Measurements from ENCODE around the gene KLF3. TPM values are rescaled to one million over a fixed set of nuclear protein-coding genes. Genes with fewer than 3 reads are reported as not detected.

Gene KLF3
- total and polyA plus RNA-seq, 7 donors, result 29.2 to 64.0 (median 38.7) TPM

GRCh38 chr4:38676986-38677385 lies 13.0 kb downstream of the KLF3 start:
- DNase-seq, result no peak
- Histone ChIP-seq H3K27me3 (no peaks in the 10 kb centered on the region), H3K36me3 (peaks cover 0 to 15% (median 4%) of the 10 kb centered on the region in 4 donors), H3K9me3 (no peaks in the 10 kb centered on the region), H3K4me3 (no peak overlapping the region), H3K27ac (peak overlapping the region in 3 of 4 donors; percentile 53 to 100 (median 64)), H3K4me1 (peaks cover 0 to 100% (median 88%) of the 10 kb centered on the region in 4 donors)
- TF ChIP-seq EP300 (IDR thresholded peaks at IDR 0.05), result no peak
- TF ChIP-seq POLR2AphosphoS5 (IDR thresholded peaks at IDR 0.05), result no peak
- TF ChIP-seq, protein P1, sequence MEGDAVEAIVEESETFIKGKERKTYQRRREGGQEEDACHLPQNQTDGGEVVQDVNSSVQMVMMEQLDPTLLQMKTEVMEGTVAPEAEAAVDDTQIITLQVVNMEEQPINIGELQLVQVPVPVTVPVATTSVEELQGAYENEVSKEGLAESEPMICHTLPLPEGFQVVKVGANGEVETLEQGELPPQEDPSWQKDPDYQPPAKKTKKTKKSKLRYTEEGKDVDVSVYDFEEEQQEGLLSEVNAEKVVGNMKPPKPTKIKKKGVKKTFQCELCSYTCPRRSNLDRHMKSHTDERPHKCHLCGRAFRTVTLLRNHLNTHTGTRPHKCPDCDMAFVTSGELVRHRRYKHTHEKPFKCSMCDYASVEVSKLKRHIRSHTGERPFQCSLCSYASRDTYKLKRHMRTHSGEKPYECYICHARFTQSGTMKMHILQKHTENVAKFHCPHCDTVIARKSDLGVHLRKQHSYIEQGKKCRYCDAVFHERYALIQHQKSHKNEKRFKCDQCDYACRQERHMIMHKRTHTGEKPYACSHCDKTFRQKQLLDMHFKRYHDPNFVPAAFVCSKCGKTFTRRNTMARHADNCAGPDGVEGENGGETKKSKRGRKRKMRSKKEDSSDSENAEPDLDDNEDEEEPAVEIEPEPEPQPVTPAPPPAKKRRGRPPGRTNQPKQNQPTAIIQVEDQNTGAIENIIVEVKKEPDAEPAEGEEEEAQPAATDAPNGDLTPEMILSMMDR (IDR thresholded peaks at IDR 0.05), result no peak
- TF ChIP-seq POLR2A (IDR thresholded peaks at IDR 0.05), result no peak
- WGBS, 2 donors, result 41 to 79% methylated on average over 12 of the region's 12 CpGs
- intact Hi-C loops (cut with DNase I), result loop anchor here (10.0 kb wide), 2 partner anchors 188 to 702 kb away; partner anchors contain the start of gene FAM114A1

- TF ChIP-seq EP300 (IDR thresholded peaks at IDR 0.05) (no peak), POLR2A (IDR thresholded peaks at IDR 0.05) (no peak), POLR2AphosphoS5 (IDR thresholded peaks at IDR 0.05) (no peak)
- TF ChIP-seq, protein P1 (IDR thresholded peaks at IDR 0.05), result no peak
- peaks cover 0 to 17% (median 4%) of the 10 kb centered on the region in 4 donors for H3K36me3 ChIP-seq
- DNase-seq, result no peak
- peaks cover 0 to 100% (median 88%) of the 10 kb centered on the region in 4 donors for H3K4me1 ChIP-seq
- no peaks in the 10 kb centered on the region for H3K27me3 ChIP-seq
- H3K9me3 ChIP-seq, result no peaks in the 10 kb centered on the region
- intact Hi-C loops (cut with DNase I), result loop anchor here (10.0 kb wide), 2 partner anchors 187 to 703 kb away; partner anchors contain the start of gene FAM114A1
- no peak overlapping the region for H3K4me3 ChIP-seq
- 44 to 66% methylated on average over 6 of the region's 6 CpGs for WGBS, 2 donors
- H3K27ac ChIP-seq, result peak overlapping the region; percentile 35 to 100 (median 58)
Measured at GRCh38 chr4:38677441-38677840, 13.4 kb downstream of the KLF3 start.

GRCh38 chr4:38678078-38678477 lies 14.1 kb downstream of the KLF3 start:
- Histone ChIP-seq H3K27ac (peak overlapping the region; percentile 35 to 100 (median 58)), H3K36me3 (peaks cover 0 to 20% (median 4%) of the 10 kb centered on the region in 4 donors), H3K27me3 (no peaks in the 10 kb centered on the region), H3K4me3 (no peak overlapping the region), H3K4me1 (peaks cover 0 to 100% (median 88%) of the 10 kb centered on the region in 4 donors), H3K9me3 (no peaks in the 10 kb centered on the region)
- TF ChIP-seq EP300 (IDR thresholded peaks at IDR 0.05) (no peak), POLR2AphosphoS5 (IDR thresholded peaks at IDR 0.05) (peak in 1 of 4 donors; percentile 58)
- WGBS, 2 donors, result 69 to 77% methylated on average over 5 of the region's 5 CpGs
- DNase-seq, result no peak
- intact Hi-C loops (cut with DNase I), result loop anchor here (10.0 kb wide), 2 partner anchors 187 to 703 kb away; partner anchors contain the start of gene FAM114A1

DNA sequence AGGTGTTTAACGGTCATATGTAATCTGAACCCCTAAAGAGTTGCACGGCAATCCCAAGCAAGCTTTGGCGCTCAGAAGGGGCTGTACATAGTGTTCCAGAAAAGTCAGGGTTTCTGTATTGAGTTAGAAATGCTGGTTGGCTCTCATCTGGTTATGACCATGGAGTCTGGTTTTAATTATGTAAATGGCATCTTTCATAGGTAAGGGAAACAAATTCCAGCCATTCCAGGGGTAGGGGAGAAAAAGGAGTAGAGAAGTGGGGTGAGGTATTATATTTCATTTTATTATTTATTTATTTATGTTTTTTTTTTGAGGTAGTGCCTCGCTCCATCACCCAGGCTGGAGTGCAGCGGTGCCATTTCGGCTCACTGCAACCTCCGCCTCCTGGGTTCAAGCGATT lies 15.9 kb downstream of the KLF3 start:
- Histone ChIP-seq H3K36me3 (peaks cover 0 to 20% (median 4%) of the 10 kb centered on the region in 4 donors), H3K4me1 (peaks cover 0 to 95% (median 83%) of the 10 kb centered on the region in 4 donors), H3K9me3 (no peaks in the 10 kb centered on the region), H3K4me3 (no peak overlapping the region), H3K27me3 (no peaks in the 10 kb centered on the region), H3K27ac (peak overlapping the region in 1 of 4 donors; percentile 73)
- WGBS, 2 donors, result 96% methylated on average over 8 of the region's 8 CpGs
- no peak for DNase-seq
- TF ChIP-seq EP300 (IDR thresholded peaks at IDR 0.05), result no peak
- TF ChIP-seq, protein P1 (IDR thresholded peaks at IDR 0.05), result no peak
- no peak for TF ChIP-seq POLR2AphosphoS5 (IDR thresholded peaks at IDR 0.05)
- TF ChIP-seq POLR2A (IDR thresholded peaks at IDR 0.05), result no peak
- intact Hi-C loops (cut with DNase I), result loop anchor here (10.0 kb wide), 2 partner anchors 185 to 705 kb away; partner anchors contain the start of gene FAM114A1

- H3K27me3 ChIP-seq, result no peaks in the 10 kb centered on the region
- H3K4me3 ChIP-seq, result no peak overlapping the region
- DNase-seq, result peak; percentile 66
- peaks cover 0 to 95% (median 83%) of the 10 kb centered on the region in 4 donors for H3K4me1 ChIP-seq
- H3K36me3 ChIP-seq, result peaks cover 0 to 20% (median 4%) of the 10 kb centered on the region in 4 donors
- no peak for TF ChIP-seq POLR2AphosphoS5 (IDR thresholded peaks at IDR 0.05)
- H3K9me3 ChIP-seq, result no peaks in the 10 kb centered on the region
- intact Hi-C loops (cut with DNase I), result no loop called here
- peak overlapping the region; percentile 36 to 73 (median 56) for H3K27ac ChIP-seq
- 71 to 80% methylated on average over 12 of the region's 12 CpGs for WGBS, 2 donors
Measured at GRCh38 chr4:38681281-38681991, 17.4 kb downstream of the KLF3 start.

All from sigmoid colon (tissue), 7 donors.